Adrenal gland (tissue), 12 donors: ENCODE measurements around the gene AMFR. TPM values are rescaled to one million over a fixed set of nuclear protein-coding genes. Genes with fewer than 3 reads are reported as not detected.

Source experiments
- DNase-seq, 7 donors: peaks; one replicate each; pipeline ENCODE4 v3.0.0-alpha.2; 2019 to 2020
- H3K27ac ChIP-seq, 5 donors: fragments of 200-600 bp; sonication (generic) in 4 of 5; 1 replicate in 3 of 5; 2 replicates in 2 of 5; pipeline versions ENCODE4 v1.5.1 to v1.8.0; 2016 to 2020; ENCODE audit warnings: mild to moderate bottlenecking in 1 of 5
- H3K27me3 ChIP-seq: fragments of 200-600 bp; 2 replicates; pipeline ENCODE4 v1.8.0; 2021
- H3K36me3 ChIP-seq, 2 donors: fragments of 200-600 bp; replicated peaks in 1 of 2; 1 replicate in 1 of 2; 2 replicates in 1 of 2; pipeline versions ENCODE4 v1.5.1 to v1.8.0; 2018 to 2022
- H3K4me1 ChIP-seq, 2 donors: fragments of 200-600 bp; replicated peaks in 1 of 2; 1 replicate in 1 of 2; 2 replicates in 1 of 2; pipeline versions ENCODE4 v1.5.1 to v1.8.0; 2018 to 2021
- H3K4me3 ChIP-seq, 4 donors: fragments of 200-600 bp; sonication (generic) in 3 of 4; one replicate each; pipeline ENCODE4 v1.5.1; 2016 to 2018
- H3K9me3 ChIP-seq, 3 donors: fragments of 200-600 bp; sonication (generic) in 1 of 3; replicated peaks in 1 of 3; 1 replicate in 2 of 3; 2 replicates in 1 of 3; pipeline versions ENCODE4 v1.5.1 to v1.8.0; 2016 to 2021
- POLR2A ChIP-seq, 2 donors: fragments of 450-650 bp; IDR thresholded peaks; one replicate each; pipeline ENCODE4 v1.6.1; 2017; ENCODE audit warnings: antibody characterized with exemption in 2 of 2, mild to moderate bottlenecking in 2 of 2, moderate library complexity in 1 of 2
- WGBS, 4 donors: extraction: QIAGEN DNeasy Blood & Tissue Kit in 2 of 4; methylation state at CpG; one replicate each; pipeline versions ENCODE4 v1.1.5 to v1.1.7; 2013 to 2017; 5-methylcytosine and 5-hydroxymethylcytosine counted together
- intact Hi-C, 2 donors: fragments of 100-400 bp; cut with DNase I; formaldehyde crosslinking; loops; one replicate each; pipeline versions ENCODE4 v1.14.1 to v1.15.0; 2022 to 2023
- polyA plus RNA-seq, 3 donors: library from polyadenylated mRNA; stranded (reverse); fragments of 200-250 nt in 2 of 3; fragments of 350-450 nt in 1 of 3; fragmentation: Illumina TruSeq in 1 of 3; extraction: RNeasy Lipid Tissue Mini Kit (QIAGEN cat#74804) in 1 of 3; gene quantifications; one replicate each; pipeline ENCODE4 v1.2.3, GENCODE V29; 2013 to 2014
- total RNA-seq, 9 donors: library from RNA; depleted of rRNA in 4 of 9; stranded (reverse); fragments of >200 nt in 4 of 9; fragments of 120-200 nt in 1 of 9; fragmentation: NEBNext Ultra II Directional in 1 of 9; extraction: Animal tissue kit (Norgen Biotek cat#: 25700) in 1 of 9; gene quantifications; one replicate each; pipeline versions ENCODE4 v1.1.0 to v1.2.4, GENCODE V29; 2013 to 2023
- TF ChIP-seq, protein P1 (sequence below), 6 experiments: fragments of 450-650 bp in 4 of 6; fragments of 200-600 bp in 2 of 6; sonication (generic) in 1 of 6; IDR thresholded peaks; 1 replicate in 5 of 6; 2 replicates in 1 of 6; pipeline versions ENCODE4 v1.5.1 to v1.8.0; 2016 to 2021; ENCODE audit warnings: antibody characterized with exemption in 6 of 6, mild to moderate bottlenecking in 2 of 6, moderate library complexity in 1 of 6
- donor health status: healthy with polysubstance abuse.
- donor health status: Bipolar disorder and iron deficiency.
- donor health status: DM: yes; HTN: yes; CAD: no.
- donor health status: DM: no; HTN: no; CAD: no.
- donor health status: DM: no; HTN: no; CAD: no.
- donor health status: DM: yes; HTN: yes; CAD: no.

The AMFR gene
- total and polyA plus RNA-seq, 12 donors = 40.3 to 346 (median 206) TPM

DNA sequence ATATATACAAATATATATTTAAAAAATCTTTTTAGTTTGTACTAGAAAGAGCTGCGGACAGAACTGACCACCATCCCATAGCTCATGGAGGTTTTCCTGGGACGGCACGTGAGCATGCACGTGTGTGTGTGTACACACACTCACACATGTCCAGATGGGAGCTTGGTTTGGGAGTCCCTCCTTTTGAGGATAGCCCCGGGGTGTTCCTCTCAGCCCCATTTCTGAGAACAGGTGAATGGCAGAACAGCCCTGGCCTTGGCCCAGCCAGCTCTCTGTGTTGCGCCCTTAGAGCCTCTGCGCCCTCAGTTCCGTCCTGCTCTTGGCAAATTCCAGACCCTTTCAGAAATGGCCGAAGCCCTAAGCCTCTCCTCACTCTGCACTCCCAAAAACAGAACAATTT, 70.1 kb downstream of the AMFR start:
- intact Hi-C loops = no loop called here
- DNase-seq = peak in 3 of 7 donors; percentile 4 to 53 (median 12)
- TF ChIP-seq, protein P1, sequence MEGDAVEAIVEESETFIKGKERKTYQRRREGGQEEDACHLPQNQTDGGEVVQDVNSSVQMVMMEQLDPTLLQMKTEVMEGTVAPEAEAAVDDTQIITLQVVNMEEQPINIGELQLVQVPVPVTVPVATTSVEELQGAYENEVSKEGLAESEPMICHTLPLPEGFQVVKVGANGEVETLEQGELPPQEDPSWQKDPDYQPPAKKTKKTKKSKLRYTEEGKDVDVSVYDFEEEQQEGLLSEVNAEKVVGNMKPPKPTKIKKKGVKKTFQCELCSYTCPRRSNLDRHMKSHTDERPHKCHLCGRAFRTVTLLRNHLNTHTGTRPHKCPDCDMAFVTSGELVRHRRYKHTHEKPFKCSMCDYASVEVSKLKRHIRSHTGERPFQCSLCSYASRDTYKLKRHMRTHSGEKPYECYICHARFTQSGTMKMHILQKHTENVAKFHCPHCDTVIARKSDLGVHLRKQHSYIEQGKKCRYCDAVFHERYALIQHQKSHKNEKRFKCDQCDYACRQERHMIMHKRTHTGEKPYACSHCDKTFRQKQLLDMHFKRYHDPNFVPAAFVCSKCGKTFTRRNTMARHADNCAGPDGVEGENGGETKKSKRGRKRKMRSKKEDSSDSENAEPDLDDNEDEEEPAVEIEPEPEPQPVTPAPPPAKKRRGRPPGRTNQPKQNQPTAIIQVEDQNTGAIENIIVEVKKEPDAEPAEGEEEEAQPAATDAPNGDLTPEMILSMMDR (IDR thresholded peaks at IDR 0.05) = no peak
- TF ChIP-seq POLR2A (IDR thresholded peaks at IDR 0.05) = no peak
- no peak overlapping the region for H3K4me3 ChIP-seq
- no peaks in the 10 kb centered on the region for H3K9me3 ChIP-seq
- no peaks in the 10 kb centered on the region for H3K27me3 ChIP-seq
- 88 to 99% (median 93%) methylated on average over 5 to 9 of the region's 9 CpGs for WGBS, 4 donors
- peaks cover 10 to 11% of the 10 kb centered on the region in 2 donors for H3K4me1 ChIP-seq
- no peaks in the 10 kb centered on the region for H3K36me3 ChIP-seq
- no peak overlapping the region for H3K27ac ChIP-seq

DNA sequence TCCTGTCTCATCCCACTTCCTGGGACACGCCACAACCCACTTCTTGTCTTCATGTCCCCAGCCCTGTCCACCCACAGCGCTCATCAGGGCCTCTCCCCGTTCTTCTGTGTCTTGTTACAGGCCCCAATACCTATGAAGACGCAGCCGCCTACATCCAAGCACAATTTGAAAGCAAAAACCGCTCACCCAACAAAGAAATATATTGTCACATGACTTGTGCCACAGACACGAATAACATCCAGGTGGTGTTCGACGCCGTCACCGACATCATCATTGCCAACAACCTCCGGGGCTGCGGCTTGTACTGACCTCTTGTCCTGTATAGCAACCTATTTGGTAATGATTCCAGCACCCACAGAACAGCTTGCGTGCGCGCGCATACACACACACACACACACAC, 70.6 kb downstream of the AMFR start:
- Histone ChIP-seq H3K27me3 (no peaks in the 10 kb centered on the region), H3K36me3 (no peaks in the 10 kb centered on the region), H3K4me3 (no peak overlapping the region), H3K4me1 (peaks cover 8 to 11% of the 10 kb centered on the region in 2 donors), H3K9me3 (no peaks in the 10 kb centered on the region), H3K27ac (no peak overlapping the region)
- 94 to 96% (median 94%) methylated on average over 17 of the region's 17 CpGs for WGBS, 4 donors
- intact Hi-C loops = no loop called here
- TF ChIP-seq, protein P1 (IDR thresholded peaks at IDR 0.05) = no peak
- no peak for TF ChIP-seq POLR2A (IDR thresholded peaks at IDR 0.05)
- peak in 4 of 7 donors; percentile 2 to 57 (median 7) for DNase-seq

- H3K27ac ChIP-seq = no peak overlapping the region
- H3K27me3 ChIP-seq = no peaks in the 10 kb centered on the region
- TF ChIP-seq, protein P1 (IDR thresholded peaks at IDR 0.05) = no peak
- TF ChIP-seq POLR2A (IDR thresholded peaks at IDR 0.05) = no peak
- peak in 4 of 7 donors; percentile 1 to 47 (median 5) for DNase-seq
- H3K9me3 ChIP-seq = no peaks in the 10 kb centered on the region
- intact Hi-C loops = no loop called here
- no peaks in the 10 kb centered on the region for H3K36me3 ChIP-seq
- peaks cover 8 to 11% of the 10 kb centered on the region in 2 donors for H3K4me1 ChIP-seq
- WGBS, 4 donors = 95 to 98% (median 96%) methylated on average over 5 to 7 of the region's 7 CpGs
- no peak overlapping the region for H3K4me3 ChIP-seq
These were observed 71.3 kb downstream of the AMFR start for GRCh38 chr16:56354016-56354415.

- WGBS, 4 donors = 90 to 91% (median 90%) methylated on average over 11 to 15 of the region's 15 CpGs
- no peak for TF ChIP-seq POLR2A (IDR thresholded peaks at IDR 0.05)
- TF ChIP-seq, protein P1 (IDR thresholded peaks at IDR 0.05) = no peak
- Histone ChIP-seq H3K27ac (no peak overlapping the region), H3K9me3 (no peaks in the 10 kb centered on the region), H3K4me3 (no peak overlapping the region), H3K27me3 (no peaks in the 10 kb centered on the region), H3K36me3 (no peaks in the 10 kb centered on the region), H3K4me1 (peaks cover 8 to 11% of the 10 kb centered on the region in 2 donors)
- DNase-seq = peak in 3 of 7 donors; percentile 3 to 46 (median 14)
- intact Hi-C loops = no loop called here
These were observed 72.1 kb downstream of the AMFR start for GRCh38 chr16:56353054-56353921.
